Thoracic aorta (tissue), 2 donors: ENCODE results near the gene SCYL2. TPM values are rescaled to one million over a fixed set of nuclear protein-coding genes. Genes with fewer than 3 reads are reported as not detected.
"Not testable (repeated sequence)": the region's sequence is repeated elsewhere in the genome, so short reads cannot be mapped to it uniquely, and the experiment has no call there.

Source experiments
- ATAC-seq: fragments of 150-250 bp; one replicate; pipeline ENCODE4 v1.8.0; 2017; ENCODE audit warnings: low read depth; ENCODE audit not compliant: insufficient number of reproducible peaks, low FRiP score
- DNase-seq: peaks from one replicate; pipeline ENCODE4 v3.0.0-alpha.2; 2020; ENCODE audit warnings: low spot score
- H3K27ac ChIP-seq, 2 donors: fragments of 200-600 bp; sonication (generic); 1 replicate in 1 of 2; 2 replicates in 1 of 2; pipeline ENCODE4 v1.5.1; 2016; ENCODE audit warnings: mild to moderate bottlenecking in 2 of 2, moderate library complexity in 2 of 2
- H3K27me3 ChIP-seq: fragments of 200-600 bp; sonication (generic); replicated peaks from 2 replicates; pipeline ENCODE4 v1.6.0; 2016; ENCODE audit warnings: mild to moderate bottlenecking; ENCODE audit not compliant: insufficient read depth
- H3K36me3 ChIP-seq: fragments of 200-600 bp; sonication (generic); one replicate; pipeline ENCODE4 v1.5.1; 2016
- H3K4me1 ChIP-seq, 2 donors: fragments of 200-600 bp; sonication (generic); 1 replicate in 1 of 2; 2 replicates in 1 of 2; pipeline versions ENCODE4 v1.5.1 to v1.6.0; 2016; ENCODE audit warnings: low read depth in 2 of 2, mild to moderate bottlenecking in 1 of 2; ENCODE audit not compliant: control insufficient read depth in 1 of 2
- H3K4me3 ChIP-seq: fragments of 200-600 bp; sonication (generic); 2 replicates; pipeline ENCODE4 v1.5.1; 2016; ENCODE audit warnings: mild to moderate bottlenecking
- H3K9me3 ChIP-seq: fragments of 200-600 bp; sonication (generic); 2 replicates; pipeline ENCODE4 v1.5.1; 2016
- total RNA-seq, 2 donors: library from RNA; depleted of rRNA; stranded (reverse); fragments of >200 nt; gene quantifications; one replicate each; pipeline versions ENCODE4 v1.1.0 to v1.2.3, GENCODE V29; 2016
- TF ChIP-seq, protein P1 (sequence below): fragments of 200-600 bp; sonication (generic); IDR thresholded peaks from one replicate; pipeline ENCODE4 v1.5.1; 2019; ENCODE audit warnings: antibody characterized with exemption

Gene SCYL2
- total RNA-seq, 2 donors from 2014 or later: 44.8 to 52.3 TPM

GRCh38 chr12:100337299-100337698 is 70.3 kb downstream of the SCYL2 start:
- no peak for DNase-seq
- H3K27me3 ChIP-seq: no peaks in the 10 kb centered on the region
- TF ChIP-seq, protein P1, sequence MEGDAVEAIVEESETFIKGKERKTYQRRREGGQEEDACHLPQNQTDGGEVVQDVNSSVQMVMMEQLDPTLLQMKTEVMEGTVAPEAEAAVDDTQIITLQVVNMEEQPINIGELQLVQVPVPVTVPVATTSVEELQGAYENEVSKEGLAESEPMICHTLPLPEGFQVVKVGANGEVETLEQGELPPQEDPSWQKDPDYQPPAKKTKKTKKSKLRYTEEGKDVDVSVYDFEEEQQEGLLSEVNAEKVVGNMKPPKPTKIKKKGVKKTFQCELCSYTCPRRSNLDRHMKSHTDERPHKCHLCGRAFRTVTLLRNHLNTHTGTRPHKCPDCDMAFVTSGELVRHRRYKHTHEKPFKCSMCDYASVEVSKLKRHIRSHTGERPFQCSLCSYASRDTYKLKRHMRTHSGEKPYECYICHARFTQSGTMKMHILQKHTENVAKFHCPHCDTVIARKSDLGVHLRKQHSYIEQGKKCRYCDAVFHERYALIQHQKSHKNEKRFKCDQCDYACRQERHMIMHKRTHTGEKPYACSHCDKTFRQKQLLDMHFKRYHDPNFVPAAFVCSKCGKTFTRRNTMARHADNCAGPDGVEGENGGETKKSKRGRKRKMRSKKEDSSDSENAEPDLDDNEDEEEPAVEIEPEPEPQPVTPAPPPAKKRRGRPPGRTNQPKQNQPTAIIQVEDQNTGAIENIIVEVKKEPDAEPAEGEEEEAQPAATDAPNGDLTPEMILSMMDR: no peak
- H3K9me3 ChIP-seq: no peaks in the 10 kb centered on the region
- H3K27ac ChIP-seq: no peak overlapping the region
- ATAC-seq: no peak
- no peak overlapping the region for H3K4me3 ChIP-seq
- no peaks in the 10 kb centered on the region for H3K4me1 ChIP-seq
- peaks cover 6% of the 10 kb centered on the region for H3K36me3 ChIP-seq

DNA sequence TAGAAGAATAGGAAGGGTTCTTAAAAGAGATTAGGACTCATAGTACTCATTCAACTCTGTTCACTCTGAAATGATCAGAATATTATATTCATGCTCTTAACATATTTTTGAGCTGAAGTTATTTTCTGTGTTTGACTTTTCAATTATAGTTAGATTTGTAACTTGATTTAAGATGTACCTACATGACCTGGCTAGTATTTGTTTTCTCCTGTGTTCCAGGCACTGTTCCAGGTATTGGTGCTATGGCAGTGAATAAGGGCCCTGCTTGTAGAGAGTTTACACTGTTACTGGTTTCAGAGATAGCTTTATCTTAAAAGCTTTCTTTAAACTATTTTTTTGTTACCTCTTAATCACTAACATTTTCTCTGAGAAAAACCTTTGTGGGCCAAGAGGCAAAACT is 70.8 kb downstream of the SCYL2 start:
- TF ChIP-seq, protein P1: no peak
- Histone ChIP-seq H3K4me3 (no peak overlapping the region), H3K27me3 (no peaks in the 10 kb centered on the region), H3K36me3 (peaks cover 6% of the 10 kb centered on the region), H3K4me1 (no peaks in the 10 kb centered on the region), H3K9me3 (no peaks in the 10 kb centered on the region), H3K27ac (no peak overlapping the region)
- DNase-seq: no peak
- no peak for ATAC-seq

DNA sequence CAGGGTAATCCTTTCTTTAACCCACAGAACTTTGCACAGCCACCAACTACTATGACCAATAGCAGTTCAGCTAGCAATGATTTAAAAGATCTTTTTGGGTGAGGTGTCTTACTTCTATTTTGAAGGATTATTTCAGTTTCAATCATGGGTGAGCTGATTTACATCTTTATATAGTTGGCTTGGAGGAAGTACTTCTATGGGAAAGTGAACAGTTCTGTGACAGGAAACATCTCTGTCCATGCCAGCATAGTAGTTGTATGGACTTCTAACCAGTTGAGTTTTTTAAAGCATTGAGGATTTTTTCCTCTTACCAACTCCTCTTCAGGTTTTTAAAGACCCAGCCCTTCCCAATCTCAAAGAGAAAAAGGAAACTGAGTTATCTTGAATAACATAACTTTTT is 72.1 kb downstream of the SCYL2 start:
- H3K36me3 ChIP-seq: peaks cover 1% of the 10 kb centered on the region
- DNase-seq (no peak), ATAC-seq (no peak)
- no peaks in the 10 kb centered on the region for H3K9me3 ChIP-seq
- H3K4me3 ChIP-seq: no peak overlapping the region
- TF ChIP-seq, protein P1: no peak
- no peaks in the 10 kb centered on the region for H3K27me3 ChIP-seq
- H3K4me1 ChIP-seq: no peaks in the 10 kb centered on the region
- H3K27ac ChIP-seq: no peak overlapping the region

DNA sequence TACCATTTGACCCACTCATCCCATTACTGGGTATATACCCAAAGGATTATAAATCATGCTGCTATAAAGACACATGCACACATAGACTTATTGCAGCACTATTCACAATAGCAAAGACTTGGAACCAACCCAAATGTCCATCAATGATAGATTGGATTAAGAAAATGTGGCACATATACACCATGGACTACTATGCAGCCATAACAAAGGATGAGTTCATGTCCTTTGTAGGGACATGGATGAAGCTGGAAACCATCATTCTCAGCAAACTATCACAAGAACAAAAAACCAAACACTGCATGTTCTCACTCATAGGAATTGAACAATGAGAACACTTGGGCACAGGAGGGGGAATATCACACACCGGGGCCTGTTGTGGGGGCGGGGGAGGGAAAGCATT is 75.9 kb downstream of the SCYL2 start:
- not testable (repeated sequence) for H3K4me3 ChIP-seq, H3K27me3 ChIP-seq, H3K4me1 ChIP-seq, H3K9me3 ChIP-seq, DNase-seq, H3K27ac ChIP-seq, H3K36me3 ChIP-seq, ATAC-seq

- H3K36me3 ChIP-seq, H3K27me3 ChIP-seq, H3K27ac ChIP-seq, H3K9me3 ChIP-seq, H3K4me1 ChIP-seq, ATAC-seq, H3K4me3 ChIP-seq, DNase-seq: not testable (repeated sequence)
Observed at GRCh38 chr12:100344351-100344750, 77.4 kb downstream of the SCYL2 start.

DNA sequence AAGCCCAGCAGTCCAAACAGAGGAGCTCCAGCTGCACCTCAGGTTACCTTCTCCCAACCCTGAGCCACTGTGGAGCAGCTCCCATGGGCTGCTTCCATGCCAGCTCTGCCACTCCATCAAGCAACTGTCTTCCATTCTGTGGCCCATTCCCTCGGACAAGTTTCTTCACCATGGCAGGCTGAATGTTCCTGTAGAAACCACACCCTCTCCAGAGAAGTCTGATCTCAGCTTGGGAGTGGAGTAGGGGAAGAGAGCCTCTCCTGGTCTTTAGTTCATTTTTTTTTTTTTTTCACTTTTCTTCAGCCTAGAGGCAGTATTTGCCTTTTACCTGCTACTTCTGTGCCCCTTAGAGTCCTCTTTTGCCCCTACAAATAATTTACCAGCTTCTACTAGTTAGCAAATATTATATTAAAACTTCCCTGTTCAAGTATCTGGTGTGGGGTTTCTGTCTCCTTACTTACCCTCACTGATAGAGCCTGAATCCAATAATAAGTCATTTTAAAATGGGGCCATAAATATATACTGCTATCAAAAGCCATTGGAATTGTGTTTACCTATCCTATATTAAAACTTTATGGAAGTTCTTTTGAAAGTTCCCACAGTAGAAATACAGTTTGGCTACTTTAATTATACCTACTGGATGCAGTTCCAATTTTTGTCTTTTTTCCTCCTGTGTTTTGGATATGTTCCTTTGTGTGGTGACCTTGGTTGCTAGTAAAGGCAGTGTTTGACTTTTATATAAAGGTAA is 78.2 kb downstream of the SCYL2 start:
- H3K9me3 ChIP-seq: no peaks in the 10 kb centered on the region
- ATAC-seq (no peak), DNase-seq (no peak)
- H3K4me1 ChIP-seq: no peaks in the 10 kb centered on the region
- TF ChIP-seq, protein P1: no peak
- H3K27ac ChIP-seq: no peak overlapping the region
- no peak overlapping the region for H3K4me3 ChIP-seq
- no peaks in the 10 kb centered on the region for H3K36me3 ChIP-seq
- no peaks in the 10 kb centered on the region for H3K27me3 ChIP-seq
